ENCODE results near the gene TCAP.

GRCh38 chr17:39694593-39694992 is 29.4 kb downstream of the TCAP start:
- TF ChIP-seq, protein P1, sequence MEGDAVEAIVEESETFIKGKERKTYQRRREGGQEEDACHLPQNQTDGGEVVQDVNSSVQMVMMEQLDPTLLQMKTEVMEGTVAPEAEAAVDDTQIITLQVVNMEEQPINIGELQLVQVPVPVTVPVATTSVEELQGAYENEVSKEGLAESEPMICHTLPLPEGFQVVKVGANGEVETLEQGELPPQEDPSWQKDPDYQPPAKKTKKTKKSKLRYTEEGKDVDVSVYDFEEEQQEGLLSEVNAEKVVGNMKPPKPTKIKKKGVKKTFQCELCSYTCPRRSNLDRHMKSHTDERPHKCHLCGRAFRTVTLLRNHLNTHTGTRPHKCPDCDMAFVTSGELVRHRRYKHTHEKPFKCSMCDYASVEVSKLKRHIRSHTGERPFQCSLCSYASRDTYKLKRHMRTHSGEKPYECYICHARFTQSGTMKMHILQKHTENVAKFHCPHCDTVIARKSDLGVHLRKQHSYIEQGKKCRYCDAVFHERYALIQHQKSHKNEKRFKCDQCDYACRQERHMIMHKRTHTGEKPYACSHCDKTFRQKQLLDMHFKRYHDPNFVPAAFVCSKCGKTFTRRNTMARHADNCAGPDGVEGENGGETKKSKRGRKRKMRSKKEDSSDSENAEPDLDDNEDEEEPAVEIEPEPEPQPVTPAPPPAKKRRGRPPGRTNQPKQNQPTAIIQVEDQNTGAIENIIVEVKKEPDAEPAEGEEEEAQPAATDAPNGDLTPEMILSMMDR (IDR thresholded peaks at IDR 0.05): no peak
- no peak for TF ChIP-seq POLR2A (IDR thresholded peaks at IDR 0.05)
